Subcutaneous adipose tissue (tissue), 4 donors: ENCODE measurements around the gene KCNA4. TPM values are rescaled to one million over a fixed set of nuclear protein-coding genes. Genes with fewer than 3 reads are reported as not detected.

Source experiments
- CTCF ChIP-seq: fragments of 450-650 bp; IDR thresholded peaks from one replicate; pipeline ENCODE4 v1.5.1; 2016; ENCODE audit warnings: low read depth, mild to moderate bottlenecking, control low read depth, antibody characterized with exemption, moderate library complexity
- total RNA-seq, 4 donors: library from RNA; depleted of rRNA; stranded (reverse); fragments of >200 nt; gene quantifications; one replicate each; pipeline ENCODE4 v1.1.0, GENCODE V29; 2016

KCNA4 gene
- total RNA-seq, 4 donors from 2014 or later, result 0.34 to 5.5 (median 3.8) TPM

GRCh38 chr11:29985248-29985647 is 31.6 kb downstream of the KCNA4 start:
- TF ChIP-seq CTCF, result no peak

GRCh38 chr11:29984544-29984943 is 32.3 kb downstream of the KCNA4 start:
- no peak for TF ChIP-seq CTCF

- no peak for TF ChIP-seq CTCF
These were observed 38.3 kb downstream of the KCNA4 start for GRCh38 chr11:29978549-29978948.

GRCh38 chr11:29963796-29964195 is 53.0 kb downstream of the KCNA4 start:
- TF ChIP-seq CTCF, result no peak

GRCh38 chr11:29963036-29963435 is 53.8 kb downstream of the KCNA4 start:
- TF ChIP-seq CTCF, result no peak

- no peak for TF ChIP-seq CTCF
These were observed 54.6 kb downstream of the KCNA4 start for GRCh38 chr11:29962243-29962642.

Other genes starting within 250 kb of the KCNA4 start
- gene FSHB, start 214.0 kb upstream of the KCNA4 start, total RNA-seq, result not detected